OCI-LY1 (cell line): ENCODE measurements around the gene HSPA12A.

Experiments used
- CTCF ChIP-seq: fragments of 200-600 bp; sonication (generic), shearing (Covaris generic); IDR thresholded peaks from 2 replicates; pipeline ENCODE4 v1.5.1; 2017; ENCODE audit warnings: mild to moderate bottlenecking, antibody characterized with exemption, low read length, moderate library complexity, mixed read lengths
- EZH2 ChIP-seq: fragments of 200-600 bp; sonication (generic), shearing (Covaris generic); IDR thresholded peaks from 2 replicates; pipeline ENCODE4 v1.8.0; 2017; ENCODE audit warnings: borderline replicate concordance, mixed run types, mild to moderate bottlenecking, antibody characterized with exemption, low read length, moderate library complexity, mixed read lengths

GRCh38 chr10:116627386-116627933, 114.9 kb downstream of the HSPA12A start:
- TF ChIP-seq CTCF (no peak), EZH2 (no peak)
